GM18909 (cell line): Measurements from ENCODE around the gene NRG2.

ENCODE experiments used
- ATAC-seq: cut with Tn5 transposase; IDR thresholded peaks from one replicate; pipeline ENCODE4 v1.9.1; 2021; ENCODE audit warnings: mild to moderate bottlenecking; ENCODE audit not compliant: unreplicated experiment, poor library complexity

NRG2 gene

GRCh38 chr5:139886213-139886612 lies 156.9 kb downstream of the NRG2 start:
- ATAC-seq = no peak

- ATAC-seq = no peak
Measured at GRCh38 chr5:139885857-139886208, 157.3 kb downstream of the NRG2 start.

GRCh38 chr5:139885172-139885856 lies 157.8 kb downstream of the NRG2 start:
- no peak for ATAC-seq

GRCh38 chr5:139884734-139885133 lies 158.4 kb downstream of the NRG2 start:
- no peak for ATAC-seq

GRCh38 chr5:139884144-139884543 lies 159.0 kb downstream of the NRG2 start:
- ATAC-seq = no peak

GRCh38 chr5:139882961-139883539 lies 160.0 kb downstream of the NRG2 start:
- no peak for ATAC-seq

- ATAC-seq = no peak
Measured at GRCh38 chr5:139882316-139882715, 160.8 kb downstream of the NRG2 start.

- ATAC-seq = no peak
Measured at GRCh38 chr5:139881143-139881733, 161.9 kb downstream of the NRG2 start.

- no peak for ATAC-seq
Measured at GRCh38 chr5:139880416-139881142, 162.5 kb downstream of the NRG2 start.

- no peak for ATAC-seq
Measured at GRCh38 chr5:139878093-139878492, 165.0 kb downstream of the NRG2 start.

GRCh38 chr5:139877129-139877597 lies 165.9 kb downstream of the NRG2 start:
- no peak for ATAC-seq

- ATAC-seq = no peak
Measured at GRCh38 chr5:139875957-139876356, 167.1 kb downstream of the NRG2 start.

GRCh38 chr5:139872851-139873794 lies 170.0 kb downstream of the NRG2 start:
- ATAC-seq = no peak

GRCh38 chr5:139872052-139872766 lies 170.9 kb downstream of the NRG2 start:
- no peak for ATAC-seq

- ATAC-seq = no peak
Measured at GRCh38 chr5:139871614-139872013, 171.5 kb downstream of the NRG2 start.

- ATAC-seq = no peak
Measured at GRCh38 chr5:139870677-139871076, 172.4 kb downstream of the NRG2 start.

- no peak for ATAC-seq
Measured at GRCh38 chr5:139869042-139869790, 173.9 kb downstream of the NRG2 start.

- ATAC-seq = no peak
Measured at GRCh38 chr5:139867581-139867980, 175.5 kb downstream of the NRG2 start.

- no peak for ATAC-seq
Measured at GRCh38 chr5:139867109-139867508, 176.0 kb downstream of the NRG2 start.
